HepG2 (cell line): ENCODE measurements around the gene PLRG1. TPM values are rescaled to one million over a fixed set of nuclear protein-coding genes. Genes with fewer than 3 reads are reported as not detected.

ENCODE experiments used
- ASH2L ChIP-seq: fragments of 300-600, 200-600 bp; sonication (generic); IDR thresholded peaks from 2 replicates; pipeline ENCODE4 v1.7.0; 2017; ENCODE audit warnings: low read depth, mild to moderate bottlenecking, moderate library complexity, mixed read lengths, low read length; ENCODE audit not compliant: insufficient read length
- ATF2 ChIP-seq: sonication (generic); formaldehyde crosslinking; IDR thresholded peaks from 2 replicates; pipeline ENCODE4 v1.4.0; 2020; ENCODE audit warnings: missing genetic modification reagents
- ATF5 ChIP-seq: sonication (generic); formaldehyde crosslinking; IDR thresholded peaks from 2 replicates; pipeline ENCODE4 v1.4.0; 2020; ENCODE audit warnings: mild to moderate bottlenecking, low read depth, missing genetic modification reagents
- BHLHE40 ChIP-seq: IDR thresholded peaks from 2 replicates; pipeline ENCODE4 v1.6.1; 2011; ENCODE audit warnings: low read length, improper control_type of control experiment
- FOXP1 ChIP-seq, 2 experiments: fragments of 450-650 bp in 1 of 2; IDR thresholded peaks; 2 replicates each; pipeline ENCODE4 v1.6.1; 2017 to 2018; ENCODE audit warnings: antibody characterized with exemption in 1 of 2
- KAT8 ChIP-seq: IDR thresholded peaks from 2 replicates; pipeline ENCODE4 v1.6.1; 2016; ENCODE audit warnings: missing genetic modification reagents, missing compliant biosample characterization
- KIAA2018 ChIP-seq: sonication (generic); formaldehyde crosslinking; IDR thresholded peaks from 2 replicates; pipeline ENCODE4 v1.5.0; 2020; ENCODE audit warnings: mild to moderate bottlenecking, missing genetic modification reagents, borderline replicate concordance
- MNT ChIP-seq: fragments of 450-650 bp; IDR thresholded peaks from 2 replicates; pipeline ENCODE4 v1.6.1; 2016
- MTA1 ChIP-seq: sonication (generic); formaldehyde crosslinking; IDR thresholded peaks from 2 replicates; pipeline ENCODE4 v1.4.0; 2020; ENCODE audit warnings: missing genetic modification reagents, mild to moderate bottlenecking, borderline replicate concordance
- NCOA5 ChIP-seq: sonication (generic); formaldehyde crosslinking; IDR thresholded peaks from 2 replicates; pipeline ENCODE4 v1.4.0; 2020; ENCODE audit warnings: missing genetic modification reagents
- NFYB ChIP-seq: sonication (generic); formaldehyde crosslinking; IDR thresholded peaks from 2 replicates; pipeline ENCODE4 v1.4.0; 2020; ENCODE audit warnings: missing genetic modification reagents
- PHF8 ChIP-seq: sonication (generic); formaldehyde crosslinking; IDR thresholded peaks from 2 replicates; pipeline ENCODE4 v1.5.0; 2020; ENCODE audit warnings: missing genetic modification reagents
- PITX1 ChIP-seq: sonication (generic); formaldehyde crosslinking; IDR thresholded peaks from 2 replicates; pipeline ENCODE4 v1.5.1; 2020; ENCODE audit warnings: mild to moderate bottlenecking, missing genetic modification reagents
- SUZ12 ChIP-seq: fragments of 150-350 bp; IDR thresholded peaks from 2 replicates; pipeline ENCODE4 v1.6.1; 2014; ENCODE audit warnings: low read depth, low read length
- TGIF2 ChIP-seq: IDR thresholded peaks from 2 replicates; pipeline ENCODE4 v1.6.1; 2016; ENCODE audit warnings: control low read depth, missing compliant biosample characterization
- ZFP41 ChIP-seq: sonication (generic); formaldehyde crosslinking; IDR thresholded peaks from 2 replicates; pipeline ENCODE4 v1.4.0; 2020; ENCODE audit warnings: mild to moderate bottlenecking, missing genetic modification reagents, borderline replicate concordance
- ZMYM3 ChIP-seq: sonication (generic); formaldehyde crosslinking; IDR thresholded peaks from 2 replicates; pipeline ENCODE4 v1.5.1; 2020; ENCODE audit warnings: mild to moderate bottlenecking, missing genetic modification reagents
- ZNF207 ChIP-seq: fragments of 450-650 bp; IDR thresholded peaks from 2 replicates; pipeline ENCODE4 v1.6.1; 2016; ENCODE audit warnings: antibody characterized with exemption, borderline replicate concordance
- ZNF350 ChIP-seq: sonication (generic); formaldehyde crosslinking; IDR thresholded peaks from 2 replicates; pipeline ENCODE4 v1.4.0; 2020; ENCODE audit warnings: mild to moderate bottlenecking, low read depth, missing genetic modification reagents, borderline replicate concordance
- polyA plus RNA-seq, 8 experiments: library from polyadenylated mRNA; depleted of rRNA in 3 of 8; stranded (reverse) in 7 of 8; unstranded in 1 of 8; fragments of >200 nt; fragmentation: Illumina TruSeq in 4 of 8; extraction: Trizol in 4 of 8; gene quantifications; 2 replicates each; pipeline versions ENCODE4 v1.2.1 to v1.2.3, GENCODE V29; 2011 to 2016; ENCODE audit warnings: low read depth in 4 of 8, missing spikeins in 1 of 8, mixed read lengths in 1 of 8; ENCODE audit not compliant: insufficient read depth in 1 of 8
- total RNA-seq, 5 experiments: library from RNA; depleted of rRNA; stranded (reverse); fragments of >200 nt; fragmentation: Illumina TruSeq; extraction: Trizol; gene quantifications; 2 replicates each; pipeline ENCODE4 v1.2.3, GENCODE V29; 2016; ENCODE audit warnings: low read depth in 1 of 5

PLRG1 gene
- total and polyA plus RNA-seq, 2 of the 13 experiments (the other 11 are each of a cell fraction or from before 2014, with no cell fraction given) = 77.3 to 110 TPM

- TF ChIP-seq SUZ12 = no peak
- no peak for TF ChIP-seq NFYB (CRISPR knock-in tag)
- no peak for TF ChIP-seq MNT
- no peak for TF ChIP-seq MTA1 (CRISPR knock-in tag)
- TF ChIP-seq ZNF207 = no peak
- peak; percentile 77; the same call in 1 of the 2 replicates for TF ChIP-seq TGIF2 (CRISPR knock-in tag)
- peak; percentile 77; the same call in 1 of the 2 replicates for TF ChIP-seq ZNF350 (CRISPR knock-in tag)
- peak; percentile 87 for TF ChIP-seq FOXP1 (IDR thresholded peaks at IDR 0.05)
- peak; percentile 99 for TF ChIP-seq FOXP1 (CRISPR knock-in tag; IDR thresholded peaks at IDR 0.05)
- TF ChIP-seq PITX1 (CRISPR knock-in tag) = peak; percentile 95
- peak; percentile 69 for TF ChIP-seq ASH2L
- TF ChIP-seq KIAA2018 = no peak
- TF ChIP-seq BHLHE40 = no peak
- peak; percentile 83 for TF ChIP-seq KAT8 (CRISPR knock-in tag)
- no peak for TF ChIP-seq ZFP41 (CRISPR knock-in tag)
- no peak for TF ChIP-seq ATF5 (CRISPR knock-in tag)
- TF ChIP-seq PHF8 = peak; percentile 46; the same call in 1 of the 2 replicates
- TF ChIP-seq ZMYM3 (CRISPR knock-in tag) = peak; percentile 70; the same call in 1 of the 2 replicates
- TF ChIP-seq NCOA5 (CRISPR knock-in tag) = no peak
- TF ChIP-seq ATF2 = peak; percentile 95
Measured at GRCh38 chr4:154590329-154591006, 40.3 kb upstream of the PLRG1 start, which contains the start of gene FGA (continued).
